Motor neuron (in vitro differentiated cells): ENCODE measurements around the gene NUP42. TPM values are rescaled to one million over a fixed set of nuclear protein-coding genes. Genes with fewer than 3 reads are reported as not detected.
A peak's percentile ranks its signal among the peaks of the same experiment; 100 is the strongest.

Source experiments
- ATAC-seq, 8 experiments: fragments of 200-7000 bp; cut with Tn5 transposase; replicated peaks in 6 of 8; 2 replicates each; pipeline ENCODE4 v1.8.0; 2021; ENCODE audit warnings: mild to moderate bottlenecking in 8 of 8, moderate library complexity in 8 of 8
- H3K27ac ChIP-seq, 2 donors: fragments of 250-450 bp; sonication (Bioruptor Pico); 2 replicates each; pipeline ENCODE4 v1.9.0; 2021; ENCODE audit warnings: antibody characterized with exemption in 2 of 2, mild to moderate bottlenecking in 2 of 2, moderate library complexity in 1 of 2
- H3K4me1 ChIP-seq, 2 donors: fragments of 250-450 bp; sonication (Bioruptor Pico); replicated peaks in 1 of 2; 2 replicates each; pipeline ENCODE4 v1.6.1; 2021; ENCODE audit warnings: antibody characterized with exemption in 2 of 2, mild to moderate bottlenecking in 2 of 2, moderate library complexity in 1 of 2
- H3K4me3 ChIP-seq, 5 donors: fragments of 250-450 bp; sonication (Bioruptor Pico); 2 replicates each; pipeline ENCODE4 v1.9.0; 2021; ENCODE audit warnings: antibody characterized with exemption in 5 of 5, mild to moderate bottlenecking in 5 of 5, moderate library complexity in 4 of 5
- WGBS, 10 experiments: fragments of 450-650 bp; shearing (Covaris generic); methylation state at CpG; one replicate each; pipeline ENCODE4 v1.0.0; 2022; 5-methylcytosine and 5-hydroxymethylcytosine counted together
- in situ Hi-C, 9 experiments: fragments of 400-800 bp; cut with MboI; loops; one replicate each; pipeline ENCODE4 v1.15.0; 2021; ENCODE audit warnings: low sequenced_read_pairs in 9 of 9, low pct_unique_long_range_greater_than_20kb in 2 of 9; ENCODE audit not compliant: unreplicated experiment in 9 of 9
- total RNA-seq, 8 experiments: library from RNA; unstranded; fragments of 300-600 nt; gene quantifications; 2 replicates each; pipeline versions ENCODE4 v1.2.3 to v1.2.4, GENCODE V29; 2022

The NUP42 gene
- total RNA-seq, 8 experiments from 2014 or later: 26.9 to 102 (median 40.9) TPM

GRCh38 chr7:23242935-23243334, 61.1 kb downstream of the NUP42 start:
- no peak overlapping the region for H3K4me3 ChIP-seq
- in situ Hi-C loops: loop anchor here in 1 of 9 experiments (10.0 kb wide), 2 partner anchors 48 to 138 kb away; partner anchors contain the start of gene KLHL7
- no peaks in the 10 kb centered on the region for H3K4me1 ChIP-seq
- WGBS, 10 experiments: 10 to 100% (median 40%) methylated on average over 1 to 2 of the region's 4 CpGs; no CpG with 5 or more reads in 5 of the 10 experiments
- ATAC-seq: no peak
- no peak overlapping the region for H3K27ac ChIP-seq

GRCh38 chr7:23246555-23246954, 64.7 kb downstream of the NUP42 start, which contains the start of gene GPNMB:
Gene GPNMB (plus strand): TSS chr7:23246775. CDS start chr7:23246858, 83 bp downstream.
- H3K27ac ChIP-seq: no peak within 1 kb of the TSS
- peak; percentile 40 to 88 (median 71) for ATAC-seq
- 0 to 87% (median 52%) methylated on average over 2 to 7 of the region's 7 CpGs for WGBS, 10 experiments

GRCh38 chr7:23247046-23247602, 65.3 kb downstream of the NUP42 start:
- WGBS, 10 experiments: 0 to 92% (median 47%) methylated on average over 1 to 5 of the region's 6 CpGs; no CpG with 5 or more reads in 2 of the 10 experiments
- Histone ChIP-seq H3K27ac (no peak overlapping the region), H3K4me1 (no peaks in the 10 kb centered on the region), H3K4me3 (peak overlapping the region in 2 of 5 donors; percentile 16 to 22)
- ATAC-seq: peak in 3 of 8 experiments; percentile 12 to 20 (median 15)
- in situ Hi-C loops: loop anchor here in 1 of 9 experiments (10.0 kb wide), 2 partner anchors 52 to 142 kb away; partner anchors contain the start of gene KLHL7

More at GRCh38 chr7:23246555-23246954, 64.7 kb downstream of the NUP42 start, which contains the start of gene GPNMB:
- in situ Hi-C loops: loop anchor here in 1 of 9 experiments (10.0 kb wide), 2 partner anchors 52 to 142 kb away; partner anchors contain the start of gene KLHL7
- no peaks in the 10 kb centered on the region for H3K4me1 ChIP-seq
- peak within 1 kb of the TSS in 2 of 5 donors; percentile 16 to 22 for H3K4me3 ChIP-seq

- WGBS, 10 experiments: 0 to 81% (median 60%) methylated on average over 2 to 7 of the region's 53 CpGs; no CpG with 5 or more reads in 5 of the 10 experiments
- Histone ChIP-seq H3K4me1 (no peaks in the 10 kb centered on the region), H3K27ac (no peak overlapping the region), H3K4me3 (peak overlapping the region in 2 of 5 donors; percentile 16 to 22)
- peak in 3 of 8 experiments; percentile 22 to 29 (median 27) for ATAC-seq
- in situ Hi-C loops: loop anchor here in 1 of 9 experiments (10.0 kb wide), 2 partner anchors 53 to 143 kb away; partner anchors contain the start of gene KLHL7
Measured at GRCh38 chr7:23247603-23248335, 65.9 kb downstream of the NUP42 start.

- no peak overlapping the region for H3K4me3 ChIP-seq
- no peak for ATAC-seq
- no peaks in the 10 kb centered on the region for H3K4me1 ChIP-seq
- in situ Hi-C loops: loop anchor here in 1 of 9 experiments (10.0 kb wide), 2 partner anchors 55 to 145 kb away; partner anchors contain the start of gene KLHL7
- no peak overlapping the region for H3K27ac ChIP-seq
Measured at GRCh38 chr7:23249486-23249885, 67.6 kb downstream of the NUP42 start.

Other genes starting within 250 kb of the NUP42 start
- gene HYCC1, start 167.9 kb upstream of the NUP42 start, total RNA-seq: 10 to 100 TPM; 21.3 to 76.3 (median 31.3) TPM
- 10 to 100 TPM; 26.7 to 82.5 (median 56.7) TPM for gene KLHL7, start 76.3 kb upstream of the NUP42 start, total RNA-seq
- 1,000 to 10,000 TPM in 1 of 8 experiments, 100 to 1,000 TPM in 2, 1 to 10 TPM in 3, under 1 TPM in 2; 0.71 to 1,173 (median 4.1) TPM for gene GPNMB, start 64.7 kb downstream of the NUP42 start, total RNA-seq
- 10 to 100 TPM; 16.0 to 42.0 (median 25.9) TPM for gene MALSU1, start 117.3 kb downstream of the NUP42 start, total RNA-seq